ENCODE measurements around the gene JAK3.

JAK3 gene

DNA sequence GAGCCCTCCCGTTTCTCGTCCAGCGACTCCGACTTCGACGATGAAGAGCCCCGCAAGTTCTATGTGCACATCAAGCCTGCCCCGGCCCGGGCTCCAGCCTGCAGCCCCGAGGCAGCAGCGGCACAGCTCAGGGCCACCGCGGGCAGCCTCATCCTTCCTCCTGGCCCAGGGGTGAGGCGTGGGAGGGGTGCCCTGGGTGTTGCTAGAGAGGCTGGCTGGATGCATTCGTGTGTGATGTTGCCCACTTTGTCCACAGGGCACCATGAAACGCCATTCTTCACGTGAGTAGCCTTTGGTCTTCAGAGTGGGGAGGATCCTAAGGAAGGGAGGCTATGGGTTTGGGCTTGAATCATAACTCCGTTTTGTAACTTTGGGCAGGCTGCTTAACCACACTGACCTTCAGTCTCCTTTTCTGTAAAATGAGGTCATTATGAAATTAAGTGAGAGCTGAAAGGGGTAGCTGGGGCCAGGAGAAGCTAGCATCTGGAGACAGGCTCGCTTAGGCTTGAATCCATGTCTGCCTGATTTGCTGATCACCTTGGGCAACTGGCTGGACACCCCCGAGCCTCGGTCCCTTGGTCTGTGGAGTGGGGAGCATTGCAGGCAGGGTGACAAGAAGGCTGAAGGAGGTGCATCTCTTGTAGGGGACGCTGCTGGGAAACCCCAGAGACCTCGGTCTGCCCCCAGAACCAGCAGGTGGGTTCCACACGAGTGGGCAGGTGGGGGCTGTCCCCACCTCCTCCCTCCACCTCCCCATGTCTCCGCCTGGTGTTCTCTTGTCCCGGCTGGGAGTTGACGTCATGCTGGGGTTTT lies 71.6 kb downstream of the JAK3 start:
- DNase-seq: no peak

DNA sequence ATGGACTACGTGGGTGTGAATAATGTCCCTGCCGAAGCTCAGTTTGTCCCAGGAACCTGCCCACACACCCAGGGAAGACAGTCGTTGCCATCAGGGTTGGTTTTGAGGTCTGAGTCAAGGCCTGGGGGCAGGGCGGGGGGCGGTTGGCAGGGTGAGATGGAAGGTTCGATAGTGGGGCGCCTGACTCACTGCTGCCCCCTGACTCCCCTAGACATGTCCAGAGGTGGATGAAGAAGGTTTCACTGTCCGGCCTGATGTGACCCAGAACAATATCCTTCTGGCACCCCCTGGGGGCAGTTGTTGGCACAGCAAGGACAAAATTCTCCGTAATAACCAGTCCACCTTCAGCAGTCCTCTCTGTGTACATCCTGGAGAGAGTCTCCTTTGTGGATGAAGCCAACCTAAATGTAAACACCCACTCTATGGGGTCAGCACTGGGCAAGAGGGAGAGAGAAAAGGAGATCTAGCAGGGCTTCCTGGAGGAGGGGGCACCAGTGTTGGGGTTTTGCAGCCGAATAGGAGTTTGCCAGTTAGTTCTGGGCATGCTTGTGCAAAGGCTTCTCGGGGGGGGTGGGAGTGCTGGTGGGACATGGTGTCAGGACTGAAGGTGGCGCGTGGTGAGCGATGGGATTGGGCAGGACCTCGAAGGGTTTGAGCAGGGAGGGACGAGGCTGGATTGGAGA lies 72.4 kb downstream of the JAK3 start:
- DNase-seq: no peak
